ENCODE data around the gene APOA5.

DNA sequence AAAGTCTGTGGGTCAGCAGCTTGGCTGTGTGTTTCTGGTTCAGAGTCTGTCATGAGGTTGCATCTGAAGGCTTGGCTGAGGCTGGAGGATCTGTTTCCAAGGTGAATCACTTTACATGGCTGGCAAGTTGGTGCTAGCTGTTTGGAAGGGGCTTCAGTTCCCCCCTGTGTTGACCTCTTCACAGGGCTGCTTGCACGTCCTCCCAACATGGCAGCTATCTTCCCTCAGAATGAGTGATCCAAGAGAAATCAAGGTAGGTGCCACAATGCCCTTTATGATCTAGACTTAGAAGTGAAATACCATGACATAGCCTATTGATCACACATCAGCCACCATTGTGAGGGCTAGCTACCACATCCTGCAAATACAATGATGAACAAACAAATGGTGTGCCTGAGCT, 21.5 kb upstream of the APOA5 start:
- TF ChIP-seq FOXM1 (CRISPR knock-in tag; IDR thresholded peaks at IDR 0.05) (no peak), POLR2AphosphoS5 (IDR thresholded peaks at IDR 0.05; ENCODE audit: low read depth, low read length) (no peak), ZFP37 (CRISPR knock-in tag; IDR thresholded peaks at IDR 0.05; ENCODE audit: borderline replicate concordance) (no peak)

Data from HepG2 (cell line).